SU-DHL-6 (cell line): Measurements from ENCODE around the gene STEAP1.
"Not testable (repeated sequence)": the region's sequence is repeated elsewhere in the genome, so short reads cannot be mapped to it uniquely, and the experiment has no call there.

Experiments used
- CTCF ChIP-seq: fragments of 200-600 bp; sonication (generic); IDR thresholded peaks from one replicate; pipeline ENCODE4 v1.5.1; 2017; ENCODE audit warnings: antibody characterized with exemption, mild to moderate bottlenecking, low read length, moderate library complexity; ENCODE audit not compliant: insufficient read depth, poor library complexity, severe bottlenecking
- EZH2phosphoT487 ChIP-seq: fragments of 200-600 bp; sonication (generic), shearing (Covaris generic); conservative IDR thresholded peaks from 2 replicates; pipeline ENCODE4 v1.6.1; 2018; ENCODE audit warnings: mild to moderate bottlenecking, antibody characterized with exemption, low read length, moderate library complexity, mixed read lengths

- TF ChIP-seq CTCF = peak; percentile 72
- not testable (repeated sequence) for TF ChIP-seq EZH2phosphoT487
Observed at GRCh38 chr7:90152642-90153253, 1.5 kb upstream of the STEAP1 start.
